ENCODE measurements around the gene POLR2E. TPM values are rescaled to one million over a fixed set of nuclear protein-coding genes. Genes with fewer than 3 reads are reported as not detected.

The POLR2E gene
- polyA plus RNA-seq, 1 donor (not counting 4 experiments of a cell fraction or from before 2014, with no cell fraction given) = 178 TPM

GRCh38 chr19:1039646-1040475 is 55.3 kb downstream of the POLR2E start, which contains the start of gene ABCA7:
Gene ABCA7 (plus strand): TSS chr19:1040107. CDS start chr19:1041362, 1,255 bp downstream.
- FAIRE-seq = peak; percentile 23
- Histone ChIP-seq H3K4me1 (ENCODE audit: control insufficient read depth, extremely low read depth, insufficient read depth, low read length) (peaks cover 29% of the 10 kb centered on the region), H3K27ac (ENCODE audit: control insufficient read depth, insufficient read depth, low read length) (peak within 1 kb of the TSS; percentile 62)

GRCh38 chr19:1038978-1039645 is 56.1 kb downstream of the POLR2E start:
- no peak overlapping the region for H3K9ac ChIP-seq (ENCODE audit: control insufficient read depth, extremely low read depth, insufficient read depth, low read length)
- FAIRE-seq (no peak), DNase-seq (ENCODE audit: low read depth, low spot score) (no peak)
- H3K27me3 ChIP-seq (ENCODE audit: control insufficient read depth, extremely low read depth, insufficient read depth, low read length) = no peaks in the 10 kb centered on the region
- H2AFZ ChIP-seq (ENCODE audit: control insufficient read depth, low read length) = no peak overlapping the region
- no peak overlapping the region for H3K27ac ChIP-seq (ENCODE audit: control insufficient read depth, insufficient read depth, low read length)
- TF ChIP-seq CTCF (optimal IDR thresholded peaks at IDR 0.05 in 1 of 3, IDR thresholded peaks at IDR 0.05 in 1 of 3, conservative IDR thresholded peaks at IDR 0.05 in 1 of 3; ENCODE audit: extremely low read depth in 1 of 3, insufficient read depth in 2 of 3, low read length in 3 of 3) (no peak), EZH2 (IDR thresholded peaks at IDR 0.05; ENCODE audit: low read length) (no peak)
- dilution Hi-C loops (cut with MboI; ENCODE audit: extremely low pct_ligation_motif_present, low sequenced_read_pairs) = no loop called here
- no peaks in the 10 kb centered on the region for H3K9me3 ChIP-seq (ENCODE audit: control insufficient read depth, low read depth, low read length)
- H4K20me1 ChIP-seq (ENCODE audit: control insufficient read depth, extremely low read depth, insufficient read depth, low read length) = peaks cover 9% of the 10 kb centered on the region
- peak overlapping the region in 1 of 3 experiments; percentile 75 for H3K4me3 ChIP-seq (ENCODE audit: control insufficient read depth in 2 of 3, extremely low read depth in 1 of 3, insufficient read depth in 2 of 3, low read depth in 1 of 3, low read length in 3 of 3)
- no peaks in the 10 kb centered on the region for H3K9me1 ChIP-seq (ENCODE audit: control insufficient read depth, extremely low read depth, insufficient read depth, low read length)
- H3K4me1 ChIP-seq (ENCODE audit: control insufficient read depth, extremely low read depth, insufficient read depth, low read length) = peaks cover 29% of the 10 kb centered on the region
- H3K4me2 ChIP-seq (ENCODE audit: control insufficient read depth, extremely low read depth, insufficient read depth, low read depth, low read length) = peak overlapping the region; percentile 96
- H3K79me2 ChIP-seq (ENCODE audit: control insufficient read depth, insufficient read depth, low read length) = peaks cover 9% of the 10 kb centered on the region
- peaks cover 24 to 26% of the 10 kb centered on the region in 2 experiments for H3K36me3 ChIP-seq (ENCODE audit: control insufficient read depth in 2 of 2, extremely low read depth in 1 of 2, insufficient read depth in 2 of 2, low read length in 2 of 2)

More at GRCh38 chr19:1039646-1040475, 55.3 kb downstream of the POLR2E start, which contains the start of gene ABCA7:
- Histone ChIP-seq H3K4me2 (ENCODE audit: control insufficient read depth, extremely low read depth, insufficient read depth, low read depth, low read length) (peak within 1 kb of the TSS; percentile 96), H3K9me3 (ENCODE audit: control insufficient read depth, low read depth, low read length) (no peaks in the 10 kb centered on the region), H3K27me3 (ENCODE audit: control insufficient read depth, extremely low read depth, insufficient read depth, low read length) (no peaks in the 10 kb centered on the region), H3K9me1 (ENCODE audit: control insufficient read depth, extremely low read depth, insufficient read depth, low read length) (no peaks in the 10 kb centered on the region), H3K79me2 (ENCODE audit: control insufficient read depth, insufficient read depth, low read length) (peaks cover 9% of the 10 kb centered on the region), H3K4me3 (ENCODE audit: control insufficient read depth in 2 of 3, extremely low read depth in 1 of 3, insufficient read depth in 2 of 3, low read depth in 1 of 3, low read length in 3 of 3) (peak within 1 kb of the TSS; percentile 75 to 92 (median 80)), H3K9ac (ENCODE audit: control insufficient read depth, extremely low read depth, insufficient read depth, low read length) (peak within 1 kb of the TSS; percentile 74), H2AFZ (ENCODE audit: control insufficient read depth, low read length) (no peak within 1 kb of the TSS), H4K20me1 (ENCODE audit: control insufficient read depth, extremely low read depth, insufficient read depth, low read length) (peaks cover 9% of the 10 kb centered on the region), H3K36me3 (ENCODE audit: control insufficient read depth in 2 of 2, extremely low read depth in 1 of 2, insufficient read depth in 2 of 2, low read length in 2 of 2) (peaks cover 24 to 26% of the 10 kb centered on the region in 2 experiments)
- TF ChIP-seq CTCF (optimal IDR thresholded peaks at IDR 0.05 in 1 of 3, IDR thresholded peaks at IDR 0.05 in 1 of 3, conservative IDR thresholded peaks at IDR 0.05 in 1 of 3; ENCODE audit: extremely low read depth in 1 of 3, insufficient read depth in 2 of 3, low read length in 3 of 3) (peak in 1 of 3 experiments; percentile 3), EZH2 (IDR thresholded peaks at IDR 0.05; ENCODE audit: low read length) (no peak)
- dilution Hi-C loops (cut with MboI; ENCODE audit: extremely low pct_ligation_motif_present, low sequenced_read_pairs) = no loop called here
- peak; percentile 94 for DNase-seq (ENCODE audit: low read depth, low spot score)
